Endothelial cell of umbilical vein (primary cell): ENCODE results near the gene SPART. TPM values are rescaled to one million over a fixed set of nuclear protein-coding genes. Genes with fewer than 3 reads are reported as not detected.
"Not testable (repeated sequence)": the region's sequence is repeated elsewhere in the genome, so short reads cannot be mapped to it uniquely, and the experiment has no call there.

Experiments
- BruUV-seq: library from RNA; stranded (reverse); fragments of 400-500 nt; replicated peaks from 2 replicates; lab custom pipeline; 2021; lab: Mats Ljungman, UMichigan
- CTCF ChIA-PET: fragments of 300-600, 350-600 bp; sonication (Branson Sonifier 250); formaldehyde crosslinking; loops from one replicate; lab custom pipeline; 2021; ENCODE audit warnings: antibody characterized with exemption, inconsistent platforms; lab: Charles Lee
- POLR2A ChIA-PET: fragments of 300-600, 350-600 bp; sonication (Branson Sonifier 250); formaldehyde crosslinking; loops from one replicate; lab custom pipeline; 2021; ENCODE audit warnings: antibody characterized with exemption, inconsistent platforms; lab: Charles Lee
- DNase-seq: peaks from one replicate; pipeline ENCODE4 v3.0.0-alpha.2; 2011; ENCODE audit warnings: low read depth, low spot score
- FAIRE-seq: peaks from 2 replicates; lab custom pipeline; 2011; peaks lifted over from hg19 to GRCh38; lab: Jason Lieb, UNC
- H2AFZ ChIP-seq: 2 replicates; pipeline ENCODE4 v1.6.0; 2012; ENCODE audit warnings: low read depth, low read length, control low read depth, inconsistent platforms
- H3K27ac ChIP-seq: 2 replicates; pipeline ENCODE4 v1.5.1; 2011; ENCODE audit warnings: low read depth, mild to moderate bottlenecking, control low read depth, low read length, moderate library complexity; ENCODE audit not compliant: insufficient read depth
- H3K27me3 ChIP-seq, 2 experiments: 2 replicates each; pipeline versions ENCODE4 v1.6.0 to v1.6.1; 2011; ENCODE audit warnings: low read length in 2 of 2, mixed read lengths in 1 of 2; ENCODE audit not compliant: control insufficient read depth in 2 of 2, insufficient read depth in 2 of 2
- H3K36me3 ChIP-seq, 2 experiments: 2 replicates in 1 of 2; 3 replicates in 1 of 2; pipeline ENCODE4 v1.5.1; 2011; ENCODE audit warnings: low read length in 2 of 2, mild to moderate bottlenecking in 1 of 2, moderate library complexity in 1 of 2; ENCODE audit not compliant: control insufficient read depth in 2 of 2, insufficient read depth in 2 of 2; ENCODE audit errors: extremely low read depth in 1 of 2
- H3K4me1 ChIP-seq: 3 replicates; pipeline ENCODE4 v1.5.1; 2011; ENCODE audit warnings: mild to moderate bottlenecking, low read length; ENCODE audit not compliant: control insufficient read depth, insufficient read depth; ENCODE audit errors: extremely low read depth
- H3K4me2 ChIP-seq: 2 replicates; pipeline ENCODE4 v1.6.1; 2011; ENCODE audit warnings: low read length, control low read depth, mixed read lengths; ENCODE audit not compliant: insufficient read depth
- H3K4me3 ChIP-seq, 3 experiments: fragments of 200-600 bp in 1 of 3; sonication (generic), shearing (Covaris generic) in 1 of 3; replicated peaks in 1 of 3; 2 replicates each; pipeline ENCODE4 v1.5.1; 2011 to 2016; ENCODE audit warnings: control low read depth in 3 of 3, low read length in 3 of 3, mild to moderate bottlenecking in 2 of 3, inconsistent platforms in 1 of 3, low read depth in 1 of 3, moderate library complexity in 1 of 3; ENCODE audit not compliant: insufficient read depth in 1 of 3
- H3K79me2 ChIP-seq: 2 replicates; pipeline ENCODE4 v1.6.0; 2012; ENCODE audit warnings: low read length, inconsistent platforms; ENCODE audit not compliant: control insufficient read depth, insufficient read depth
- H3K9ac ChIP-seq: replicated peaks from 2 replicates; pipeline ENCODE3; 2011; ENCODE audit warnings: low read length, control low read depth; ENCODE audit not compliant: insufficient read depth; ENCODE audit errors: extremely low read depth
- H3K9me1 ChIP-seq: replicated peaks from 3 replicates; pipeline ENCODE4 v1.6.0; 2011; ENCODE audit warnings: mild to moderate bottlenecking, low read length; ENCODE audit not compliant: control insufficient read depth, insufficient read depth; ENCODE audit errors: extremely low read depth
- H3K9me3 ChIP-seq: replicated peaks from 2 replicates; pipeline ENCODE4 v1.5.1; 2012; ENCODE audit warnings: low read length, inconsistent platforms; ENCODE audit not compliant: control insufficient read depth, insufficient read depth
- H4K20me1 ChIP-seq: replicated peaks from 2 replicates; pipeline ENCODE3; 2011; ENCODE audit warnings: mild to moderate bottlenecking, low read length; ENCODE audit not compliant: control insufficient read depth, insufficient read depth; ENCODE audit errors: extremely low read depth
- CTCF ChIP-seq, 2 donors: IDR thresholded peaks; 1 replicate in 1 of 2; 2 replicates in 1 of 2; pipeline ENCODE4 v1.5.1; 2011; ENCODE audit warnings: low read length in 2 of 2, mild to moderate bottlenecking in 2 of 2, moderate library complexity in 2 of 2, control low read depth in 1 of 2, inconsistent platforms in 1 of 2, low read depth in 1 of 2; ENCODE audit not compliant: insufficient read depth in 1 of 2; ENCODE audit errors: extremely low read depth in 1 of 2
- EZH2 ChIP-seq: IDR thresholded peaks from 2 replicates; pipeline ENCODE4 v1.6.1; 2012; ENCODE audit warnings: borderline replicate concordance, low read depth, mild to moderate bottlenecking, moderate library complexity, low read length, inconsistent platforms; ENCODE audit not compliant: severe bottlenecking
- FOS ChIP-seq: IDR thresholded peaks from 2 replicates; pipeline ENCODE4 v1.6.1; 2011; ENCODE audit warnings: mild to moderate bottlenecking, low read length, moderate library complexity, borderline replicate concordance; ENCODE audit not compliant: insufficient read depth
- GATA2 ChIP-seq: IDR thresholded peaks from 2 replicates; pipeline ENCODE4 v1.7.0; 2011; ENCODE audit warnings: low read depth, mild to moderate bottlenecking, moderate library complexity, mixed read lengths, low read length; ENCODE audit not compliant: insufficient read length, insufficient read depth
- JUN ChIP-seq: IDR thresholded peaks from 2 replicates; pipeline ENCODE4 v1.6.1; 2011; ENCODE audit warnings: borderline replicate concordance, low read depth; ENCODE audit not compliant: insufficient read length, insufficient read depth
- MAX ChIP-seq: IDR thresholded peaks from 2 replicates; pipeline ENCODE4 v1.6.1; 2011; ENCODE audit not compliant: insufficient read depth, insufficient read length
- MYC ChIP-seq: IDR thresholded peaks from one replicate; pipeline ENCODE4 v1.6.1; 2011; ENCODE audit warnings: mild to moderate bottlenecking, low read depth, low read length
- POLR2A ChIP-seq: IDR thresholded peaks from 2 replicates; pipeline ENCODE4 v1.6.1; 2012; ENCODE audit warnings: low read depth, mild to moderate bottlenecking, control low read depth, low read length
- POLR2AphosphoS5 ChIP-seq: IDR thresholded peaks from 2 replicates; pipeline ENCODE4 v1.6.1; 2012; ENCODE audit warnings: low read depth, mild to moderate bottlenecking, control low read depth, low read length, moderate library complexity; ENCODE audit not compliant: insufficient read depth
- dilution Hi-C: fragments of 300-500 bp; cut with MboI; formaldehyde crosslinking; loops from one replicate; pipeline ENCODE4 v1.15.0; 2019; ENCODE audit warnings: low sequenced_read_pairs; ENCODE audit not compliant: extremely low pct_ligation_motif_present
- intact Hi-C: fragments of 100-400 bp; cut with micrococcal nuclease; formaldehyde crosslinking; loops from one replicate; pipeline ENCODE4 v1.10.0; 2022
- polyA plus RNA-seq, 4 experiments: library from polyadenylated mRNA; depleted of rRNA in 3 of 4; stranded (reverse) in 3 of 4; unstranded in 1 of 4; fragments of >200 nt; gene quantifications; 2 replicates each; pipeline versions ENCODE4 v1.2.1 to v1.2.3, GENCODE V29; 2011 to 2012; ENCODE audit warnings: missing spikeins in 1 of 4
- total RNA-seq: library from RNA; stranded (reverse); gene quantifications from 2 replicates; pipeline ENCODE4 v1.2.3, GENCODE V29; 2021

Gene SPART
- total and polyA plus RNA-seq, 2 donors (not counting 3 experiments of a cell fraction or from before 2014, with no cell fraction given), result 40.8 to 73.6 TPM

GRCh38 chr13:36332986-36333385 lies 13.2 kb downstream of the SPART start:
- no TSS peak for BruUV-seq
- Histone ChIP-seq H4K20me1 (no peaks in the 10 kb centered on the region), H3K27ac (peak overlapping the region; percentile 79), H2AFZ (no peak overlapping the region), H3K4me1 (peaks cover 13% of the 10 kb centered on the region), H3K9ac (peak overlapping the region; percentile 44), H3K79me2 (peaks cover 76% of the 10 kb centered on the region), H3K9me1 (no peaks in the 10 kb centered on the region), H3K36me3 (peaks cover 7 to 15% of the 10 kb centered on the region in 2 experiments), H3K27me3 (no peaks in the 10 kb centered on the region), H3K4me2 (peak overlapping the region; percentile 96), H3K9me3 (no peaks in the 10 kb centered on the region), H3K4me3 (no peak overlapping the region)
- CTCF ChIA-PET, result interaction anchor here (1.0 to 2.4 kb wide), 2 partner anchors 14 kb away, joined by 3 to 13 read pairs; partner anchors contain the start of gene SPART
- dilution Hi-C loops (no loop called here), intact Hi-C loops (no loop called here)
- POLR2A ChIA-PET, result no interaction called here
- peak; percentile 65 for DNase-seq
- peak; percentile 33 for FAIRE-seq
- TF ChIP-seq FOS (peak; percentile 89), CTCF (IDR thresholded peaks at IDR 0.05; ENCODE audit: extremely low read depth in 1 of 2, insufficient read depth in 1 of 2, low read depth in 1 of 2, low read length in 2 of 2) (no peak), JUN (peak; percentile 86), POLR2AphosphoS5 (no peak), MAX (no peak), POLR2A (no peak), EZH2 (no peak), GATA2 (no peak), MYC (no peak)

- H3K9ac ChIP-seq, DNase-seq, H3K9me3 ChIP-seq, H4K20me1 ChIP-seq, H2AFZ ChIP-seq, H3K4me3 ChIP-seq, intact Hi-C loops, H3K9me1 ChIP-seq, H3K27me3 ChIP-seq, BruUV-seq, POLR2A ChIA-PET, FAIRE-seq, dilution Hi-C loops: not testable (repeated sequence)
- Histone ChIP-seq H3K79me2 (peaks cover 71% of the 10 kb centered on the region), H3K4me2 (peak overlapping the region; percentile 96), H3K4me1 (peaks cover 13% of the 10 kb centered on the region), H3K36me3 (peaks cover 9 to 15% of the 10 kb centered on the region in 2 experiments), H3K27ac (peak overlapping the region; percentile 79)
- CTCF ChIA-PET, result interaction anchor here (1.4 to 2.4 kb wide), 2 partner anchors 14 to 49 kb away, joined by 5 to 13 read pairs; partner anchors contain the start of gene SPART
Observed at GRCh38 chr13:36332255-36332654, 13.9 kb downstream of the SPART start.
